HepG2 (cell line): ENCODE data around the gene INO80B. TPM values are rescaled to one million over a fixed set of nuclear protein-coding genes. Genes with fewer than 3 reads are reported as not detected.

Source experiments
- BHLHE40 ChIP-seq: IDR thresholded peaks from 2 replicates; pipeline ENCODE4 v1.6.1; 2011; ENCODE audit warnings: low read length, improper control_type of control experiment
- CREB1 ChIP-seq, 2 experiments: fragments of 450-650 bp in 1 of 2; IDR thresholded peaks; 2 replicates each; pipeline ENCODE4 v1.6.1; 2016 to 2017; ENCODE audit warnings: control low read depth in 1 of 2, mild to moderate bottlenecking in 1 of 2, missing compliant biosample characterization in 1 of 2, missing genetic modification characterization in 1 of 2
- FOXJ3 ChIP-seq: sonication (generic); formaldehyde crosslinking; IDR thresholded peaks from 2 replicates; pipeline ENCODE4 v1.4.0; 2020; ENCODE audit warnings: missing genetic modification reagents, mild to moderate bottlenecking, borderline replicate concordance
- HNRNPL ChIP-seq: fragments of 200-400 bp; formaldehyde crosslinking; IDR thresholded peaks from 2 replicates; pipeline ENCODE4 v1.6.1; 2017; ENCODE audit warnings: mild to moderate bottlenecking, low read depth, low read length
- HOXD1 ChIP-seq: sonication (generic); formaldehyde crosslinking; IDR thresholded peaks from 2 replicates; pipeline ENCODE4 v1.5.0; 2020; ENCODE audit warnings: missing genetic modification reagents
- RARG ChIP-seq: sonication (generic); formaldehyde crosslinking; IDR thresholded peaks from 2 replicates; pipeline ENCODE4 v1.4.0; 2020; ENCODE audit warnings: low read depth, mild to moderate bottlenecking, missing genetic modification reagents
- SALL1 ChIP-seq: sonication (generic); formaldehyde crosslinking; IDR thresholded peaks from 2 replicates; pipeline ENCODE4 v1.8.0; 2022; ENCODE audit warnings: mild to moderate bottlenecking, missing genetic modification reagents
- SAP130 ChIP-seq: IDR thresholded peaks from 2 replicates; pipeline ENCODE4 v1.6.1; 2016; ENCODE audit warnings: low read depth
- TARDBP ChIP-seq: sonication (generic); formaldehyde crosslinking; IDR thresholded peaks from 2 replicates; pipeline ENCODE4 v1.8.0; 2022; ENCODE audit warnings: mild to moderate bottlenecking, missing genetic modification reagents
- ZNF674 ChIP-seq: sonication (generic); formaldehyde crosslinking; IDR thresholded peaks from 2 replicates; pipeline ENCODE4 v1.5.0; 2020; ENCODE audit warnings: low read depth, mild to moderate bottlenecking, missing genetic modification reagents
- ZNF737 ChIP-seq: sonication (generic); formaldehyde crosslinking; IDR thresholded peaks from 2 replicates; pipeline ENCODE4 v1.5.0; 2020; ENCODE audit warnings: missing genetic modification reagents, mild to moderate bottlenecking, borderline replicate concordance
- ZNF782 ChIP-seq: sonication (generic); formaldehyde crosslinking; IDR thresholded peaks from 2 replicates; pipeline ENCODE4 v1.4.0; 2020; ENCODE audit warnings: missing genetic modification reagents, mild to moderate bottlenecking, borderline replicate concordance
- polyA plus RNA-seq, 8 experiments: library from polyadenylated mRNA; depleted of rRNA in 3 of 8; stranded (reverse) in 7 of 8; unstranded in 1 of 8; fragments of >200 nt; fragmentation: Illumina TruSeq in 4 of 8; extraction: Trizol in 4 of 8; gene quantifications; 2 replicates each; pipeline versions ENCODE4 v1.2.1 to v1.2.3, GENCODE V29; 2011 to 2016; ENCODE audit warnings: low read depth in 4 of 8, missing spikeins in 1 of 8, mixed read lengths in 1 of 8; ENCODE audit not compliant: insufficient read depth in 1 of 8
- total RNA-seq, 5 experiments: library from RNA; depleted of rRNA; stranded (reverse); fragments of >200 nt; fragmentation: Illumina TruSeq; extraction: Trizol; gene quantifications; 2 replicates each; pipeline ENCODE4 v1.2.3, GENCODE V29; 2016; ENCODE audit warnings: low read depth in 1 of 5
- TF ChIP-seq, protein P1 (sequence below): sonication (generic); formaldehyde crosslinking; IDR thresholded peaks from 2 replicates; pipeline ENCODE4 v1.4.0; 2020; ENCODE audit warnings: missing genetic modification reagents
- TF ChIP-seq, protein P2 (sequence below): sonication (generic); formaldehyde crosslinking; IDR thresholded peaks from 2 replicates; pipeline ENCODE4 v1.8.0; 2022; ENCODE audit warnings: missing genetic modification reagents, mild to moderate bottlenecking, inconsistent platforms, borderline replicate concordance
- TF ChIP-seq, protein P3 (sequence below): sonication (generic); formaldehyde crosslinking; IDR thresholded peaks from 2 replicates; pipeline ENCODE4 v1.5.0; 2020; ENCODE audit warnings: mild to moderate bottlenecking, missing genetic modification reagents
- TF ChIP-seq, protein P4 (sequence below): sonication (generic); formaldehyde crosslinking; conservative IDR thresholded peaks from 2 replicates; pipeline ENCODE4 v1.8.0; 2022; ENCODE audit warnings: missing genetic modification reagents
- TF ChIP-seq, protein P5 (sequence below): sonication (generic); formaldehyde crosslinking; IDR thresholded peaks from 2 replicates; pipeline ENCODE4 v1.4.0; 2020; ENCODE audit warnings: missing genetic modification reagents, borderline replicate concordance

Gene INO80B
- total and polyA plus RNA-seq, 2 of the 13 experiments (the other 11 are each of a cell fraction or from before 2014, with no cell fraction given) = 6.2 to 14.5 TPM

DNA sequence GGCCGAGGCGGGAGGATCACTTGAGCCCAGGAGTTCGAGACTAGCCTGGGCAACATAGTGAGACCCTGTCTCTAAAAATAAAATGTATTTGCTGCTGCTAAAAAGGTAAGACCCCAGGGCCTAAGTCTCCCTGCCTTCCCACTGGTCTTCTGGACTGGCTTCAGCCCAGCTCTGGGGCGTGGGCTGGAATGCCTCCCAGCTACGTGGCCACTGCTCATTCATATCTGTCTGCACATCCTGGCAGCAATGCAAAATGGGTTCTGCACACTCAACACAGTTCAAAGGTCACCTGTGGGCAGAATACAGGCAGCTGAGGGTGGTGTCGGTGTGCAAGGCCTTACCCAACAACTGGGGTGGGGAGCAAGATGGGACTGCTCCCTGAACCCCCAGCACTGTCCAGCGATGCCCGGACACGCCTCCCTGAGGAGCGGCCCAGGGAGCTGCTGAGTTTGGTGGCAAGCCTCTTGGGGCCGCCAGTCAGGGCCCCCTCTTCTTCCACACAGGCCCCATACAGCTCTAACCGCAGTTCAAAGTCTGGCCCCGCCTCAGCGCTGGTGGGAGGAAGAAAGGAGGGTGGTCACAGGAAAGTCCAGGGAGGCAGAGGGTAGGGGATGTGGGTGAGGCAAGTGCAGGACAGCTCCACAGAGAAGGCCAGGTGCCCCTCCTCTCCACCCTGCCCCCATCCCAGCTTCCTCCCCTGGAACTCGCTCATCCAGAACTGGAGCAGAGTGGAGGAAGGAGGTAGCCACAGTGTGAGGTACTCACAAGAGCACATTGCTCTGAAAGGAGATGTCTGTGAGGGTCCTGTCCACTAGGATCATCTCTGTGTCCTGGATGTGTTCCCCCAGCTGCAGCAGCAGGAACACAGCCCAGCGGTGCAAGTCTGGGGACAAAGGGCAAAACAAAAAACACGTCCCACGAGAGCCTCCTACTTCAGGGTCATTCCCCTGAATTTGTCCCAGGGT is 25.1 kb upstream of the INO80B start (continued):
- TF ChIP-seq, protein P1, sequence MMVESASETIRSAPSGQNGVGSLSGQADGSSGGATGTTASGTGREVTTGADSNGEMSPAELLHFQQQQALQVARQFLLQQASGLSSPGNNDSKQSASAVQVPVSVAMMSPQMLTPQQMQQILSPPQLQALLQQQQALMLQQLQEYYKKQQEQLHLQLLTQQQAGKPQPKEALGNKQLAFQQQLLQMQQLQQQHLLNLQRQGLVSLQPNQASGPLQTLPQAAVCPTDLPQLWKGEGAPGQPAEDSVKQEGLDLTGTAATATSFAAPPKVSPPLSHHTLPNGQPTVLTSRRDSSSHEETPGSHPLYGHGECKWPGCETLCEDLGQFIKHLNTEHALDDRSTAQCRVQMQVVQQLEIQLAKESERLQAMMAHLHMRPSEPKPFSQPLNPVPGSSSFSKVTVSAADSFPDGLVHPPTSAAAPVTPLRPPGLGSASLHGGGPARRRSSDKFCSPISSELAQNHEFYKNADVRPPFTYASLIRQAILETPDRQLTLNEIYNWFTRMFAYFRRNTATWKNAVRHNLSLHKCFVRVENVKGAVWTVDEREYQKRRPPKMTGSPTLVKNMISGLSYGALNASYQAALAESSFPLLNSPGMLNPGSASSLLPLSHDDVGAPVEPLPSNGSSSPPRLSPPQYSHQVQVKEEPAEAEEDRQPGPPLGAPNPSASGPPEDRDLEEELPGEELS (CRISPR knock-in tag) = peak; percentile 71; the same call in 1 of the 2 replicates
- TF ChIP-seq BHLHE40 (no peak), HNRNPL (peak; percentile 98), ZNF674 (CRISPR knock-in tag) (no peak), HOXD1 (CRISPR knock-in tag) (no peak), ZNF782 (CRISPR knock-in tag) (0 out of 2 replicates have a peak, but pooled peaks have one; percentile 68), ZNF737 (CRISPR knock-in tag) (no peak), TARDBP (CRISPR knock-in tag) (peak; percentile 84), FOXJ3 (CRISPR knock-in tag) (no peak), SALL1 (peak; percentile 92), SAP130 (peak; percentile 80), CREB1 (IDR thresholded peaks at IDR 0.05) (0 out of 2 replicates have a peak, but pooled peaks have one; percentile 1), CREB1 (CRISPR knock-in tag; IDR thresholded peaks at IDR 0.05) (peak; percentile 75; the same call in 1 of the 2 replicates), RARG (CRISPR knock-in tag) (peak; percentile 39; the same call in 1 of the 2 replicates)
- TF ChIP-seq, protein P2, sequence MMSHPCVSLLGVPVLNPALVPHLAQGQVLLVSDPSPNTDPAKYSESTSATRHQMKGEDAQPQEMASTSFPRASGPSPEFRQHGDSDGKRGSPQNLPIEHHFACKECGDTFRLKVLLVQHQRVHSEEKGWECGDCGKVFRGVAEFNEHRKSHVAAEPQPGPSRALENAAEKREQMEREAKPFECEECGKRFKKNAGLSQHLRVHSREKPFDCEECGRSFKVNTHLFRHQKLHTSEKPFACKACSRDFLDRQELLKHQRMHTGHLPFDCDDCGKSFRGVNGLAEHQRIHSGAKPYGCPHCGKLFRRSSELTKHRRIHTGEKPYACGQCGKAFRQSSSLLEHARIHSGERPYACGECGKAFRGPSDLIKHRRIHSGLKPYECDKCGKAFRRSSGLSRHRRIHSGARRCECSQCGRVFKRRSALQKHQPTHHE = peak; percentile 45; the same call in 1 of the 2 replicates
- TF ChIP-seq, protein P3, sequence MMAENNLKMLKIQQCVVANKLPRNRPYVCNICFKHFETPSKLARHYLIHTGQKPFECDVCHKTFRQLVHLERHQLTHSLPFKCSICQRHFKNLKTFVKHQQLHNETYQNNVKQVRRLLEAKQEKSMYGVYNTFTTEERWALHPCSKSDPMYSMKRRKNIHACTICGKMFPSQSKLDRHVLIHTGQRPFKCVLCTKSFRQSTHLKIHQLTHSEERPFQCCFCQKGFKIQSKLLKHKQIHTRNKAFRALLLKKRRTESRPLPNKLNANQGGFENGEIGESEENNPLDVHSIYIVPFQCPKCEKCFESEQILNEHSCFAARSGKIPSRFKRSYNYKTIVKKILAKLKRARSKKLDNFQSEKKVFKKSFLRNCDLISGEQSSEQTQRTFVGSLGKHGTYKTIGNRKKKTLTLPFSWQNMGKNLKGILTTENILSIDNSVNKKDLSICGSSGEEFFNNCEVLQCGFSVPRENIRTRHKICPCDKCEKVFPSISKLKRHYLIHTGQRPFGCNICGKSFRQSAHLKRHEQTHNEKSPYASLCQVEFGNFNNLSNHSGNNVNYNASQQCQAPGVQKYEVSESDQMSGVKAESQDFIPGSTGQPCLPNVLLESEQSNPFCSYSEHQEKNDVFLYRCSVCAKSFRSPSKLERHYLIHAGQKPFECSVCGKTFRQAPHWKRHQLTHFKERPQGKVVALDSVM = peak; percentile 80
- TF ChIP-seq, protein P4, sequence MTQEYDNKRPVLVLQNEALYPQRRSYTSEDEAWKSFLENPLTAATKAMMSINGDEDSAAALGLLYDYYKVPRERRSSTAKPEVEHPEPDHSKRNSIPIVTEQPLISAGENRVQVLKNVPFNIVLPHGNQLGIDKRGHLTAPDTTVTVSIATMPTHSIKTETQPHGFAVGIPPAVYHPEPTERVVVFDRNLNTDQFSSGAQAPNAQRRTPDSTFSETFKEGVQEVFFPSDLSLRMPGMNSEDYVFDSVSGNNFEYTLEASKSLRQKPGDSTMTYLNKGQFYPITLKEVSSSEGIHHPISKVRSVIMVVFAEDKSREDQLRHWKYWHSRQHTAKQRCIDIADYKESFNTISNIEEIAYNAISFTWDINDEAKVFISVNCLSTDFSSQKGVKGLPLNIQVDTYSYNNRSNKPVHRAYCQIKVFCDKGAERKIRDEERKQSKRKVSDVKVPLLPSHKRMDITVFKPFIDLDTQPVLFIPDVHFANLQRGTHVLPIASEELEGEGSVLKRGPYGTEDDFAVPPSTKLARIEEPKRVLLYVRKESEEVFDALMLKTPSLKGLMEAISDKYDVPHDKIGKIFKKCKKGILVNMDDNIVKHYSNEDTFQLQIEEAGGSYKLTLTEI (CRISPR knock-in tag) = no peak
- TF ChIP-seq, protein P5, sequence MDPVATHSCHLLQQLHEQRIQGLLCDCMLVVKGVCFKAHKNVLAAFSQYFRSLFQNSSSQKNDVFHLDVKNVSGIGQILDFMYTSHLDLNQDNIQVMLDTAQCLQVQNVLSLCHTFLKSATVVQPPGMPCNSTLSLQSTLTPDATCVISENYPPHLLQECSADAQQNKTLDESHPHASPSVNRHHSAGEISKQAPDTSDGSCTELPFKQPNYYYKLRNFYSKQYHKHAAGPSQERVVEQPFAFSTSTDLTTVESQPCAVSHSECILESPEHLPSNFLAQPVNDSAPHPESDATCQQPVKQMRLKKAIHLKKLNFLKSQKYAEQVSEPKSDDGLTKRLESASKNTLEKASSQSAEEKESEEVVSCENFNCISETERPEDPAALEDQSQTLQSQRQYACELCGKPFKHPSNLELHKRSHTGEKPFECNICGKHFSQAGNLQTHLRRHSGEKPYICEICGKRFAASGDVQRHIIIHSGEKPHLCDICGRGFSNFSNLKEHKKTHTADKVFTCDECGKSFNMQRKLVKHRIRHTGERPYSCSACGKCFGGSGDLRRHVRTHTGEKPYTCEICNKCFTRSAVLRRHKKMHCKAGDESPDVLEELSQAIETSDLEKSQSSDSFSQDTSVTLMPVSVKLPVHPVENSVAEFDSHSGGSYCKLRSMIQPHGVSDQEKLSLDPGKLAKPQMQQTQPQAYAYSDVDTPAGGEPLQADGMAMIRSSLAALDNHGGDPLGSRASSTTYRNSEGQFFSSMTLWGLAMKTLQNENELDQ (CRISPR knock-in tag) = no peak
